HepG2 (cell line): ENCODE results near the gene SPG7. TPM values are rescaled to one million over a fixed set of nuclear protein-coding genes. Genes with fewer than 3 reads are reported as not detected.
A peak's percentile ranks its signal among the peaks of the same experiment; 100 is the strongest.

Source experiments
- ARHGAP35 ChIP-seq: sonication (generic); formaldehyde crosslinking; IDR thresholded peaks from 2 replicates; pipeline ENCODE4 v1.9.0; 2022; ENCODE audit warnings: mild to moderate bottlenecking, inconsistent platforms, moderate library complexity, missing genetic modification reagents, borderline replicate concordance
- E2F5 ChIP-seq: sonication (generic); formaldehyde crosslinking; conservative IDR thresholded peaks from 2 replicates; pipeline ENCODE4 v1.4.0; 2020; ENCODE audit warnings: missing genetic modification reagents
- HOXD1 ChIP-seq: sonication (generic); formaldehyde crosslinking; IDR thresholded peaks from 2 replicates; pipeline ENCODE4 v1.5.0; 2020; ENCODE audit warnings: missing genetic modification reagents
- JUNB ChIP-seq: sonication (generic); formaldehyde crosslinking; IDR thresholded peaks from 2 replicates; pipeline ENCODE4 v1.8.0; 2022; ENCODE audit warnings: missing genetic modification reagents, mild to moderate bottlenecking, borderline replicate concordance
- RORA ChIP-seq: sonication (generic); formaldehyde crosslinking; IDR thresholded peaks from 2 replicates; pipeline ENCODE4 v1.5.0; 2020; ENCODE audit warnings: mild to moderate bottlenecking, missing genetic modification reagents, moderate library complexity
- SSRP1 ChIP-seq: IDR thresholded peaks from 2 replicates; pipeline ENCODE4 v1.6.1; 2016; ENCODE audit warnings: control low read depth
- ZKSCAN5 ChIP-seq: sonication (generic); formaldehyde crosslinking; IDR thresholded peaks from 2 replicates; pipeline ENCODE4 v1.5.1; 2020; ENCODE audit warnings: mild to moderate bottlenecking, missing genetic modification reagents
- ZMYM2 ChIP-seq: sonication (generic); formaldehyde crosslinking; IDR thresholded peaks from 2 replicates; pipeline ENCODE4 v1.8.0; 2022; ENCODE audit warnings: mild to moderate bottlenecking, missing genetic modification reagents
- ZNF451 ChIP-seq: sonication (generic); formaldehyde crosslinking; IDR thresholded peaks from 2 replicates; pipeline ENCODE4 v1.5.0; 2020; ENCODE audit warnings: mild to moderate bottlenecking, missing genetic modification reagents
- ZNF639 ChIP-seq: conservative IDR thresholded peaks from 2 replicates; pipeline ENCODE4 v1.6.1; 2018; ENCODE audit warnings: missing genetic modification reagents
- ZNF740 ChIP-seq: sonication (generic); formaldehyde crosslinking; IDR thresholded peaks from 2 replicates; pipeline ENCODE4 v1.4.0; 2020; ENCODE audit warnings: missing genetic modification reagents
- polyA plus RNA-seq, 8 experiments: library from polyadenylated mRNA; depleted of rRNA in 3 of 8; stranded (reverse) in 7 of 8; unstranded in 1 of 8; fragments of >200 nt; fragmentation: Illumina TruSeq in 4 of 8; extraction: Trizol in 4 of 8; gene quantifications; 2 replicates each; pipeline versions ENCODE4 v1.2.1 to v1.2.3, GENCODE V29; 2011 to 2016; ENCODE audit warnings: low read depth in 4 of 8, missing spikeins in 1 of 8, mixed read lengths in 1 of 8; ENCODE audit not compliant: insufficient read depth in 1 of 8
- total RNA-seq, 5 experiments: library from RNA; depleted of rRNA; stranded (reverse); fragments of >200 nt; fragmentation: Illumina TruSeq; extraction: Trizol; gene quantifications; 2 replicates each; pipeline ENCODE4 v1.2.3, GENCODE V29; 2016; ENCODE audit warnings: low read depth in 1 of 5
- TF ChIP-seq, protein P1 (sequence below): sonication (generic); formaldehyde crosslinking; IDR thresholded peaks from 2 replicates; pipeline ENCODE4 v1.4.0; 2020; ENCODE audit warnings: missing genetic modification reagents, borderline replicate concordance
- TF ChIP-seq, protein P2 (sequence below): sonication (generic); formaldehyde crosslinking; IDR thresholded peaks from 2 replicates; pipeline ENCODE4 v1.4.0; 2020; ENCODE audit warnings: missing genetic modification reagents
- TF ChIP-seq, protein P3 (sequence below), 2 experiments: sonication (generic) in 1 of 2; formaldehyde crosslinking in 1 of 2; IDR thresholded peaks; 2 replicates each; pipeline versions ENCODE4 v1.5.1 to v1.6.1; 2011 to 2020; ENCODE audit warnings: borderline replicate concordance in 1 of 2, low read depth in 1 of 2, low read length in 1 of 2, mild to moderate bottlenecking in 1 of 2, missing genetic modification reagents in 1 of 2, moderate library complexity in 1 of 2
- TF ChIP-seq, protein P4 (sequence below): sonication (generic); formaldehyde crosslinking; IDR thresholded peaks from 2 replicates; pipeline ENCODE4 v1.5.1; 2020; ENCODE audit warnings: mild to moderate bottlenecking, missing genetic modification reagents, moderate library complexity

SPG7 gene
- total and polyA plus RNA-seq, 2 of the 13 experiments (the other 11 are each of a cell fraction or from before 2014, with no cell fraction given) = 66.0 to 136 TPM

DNA sequence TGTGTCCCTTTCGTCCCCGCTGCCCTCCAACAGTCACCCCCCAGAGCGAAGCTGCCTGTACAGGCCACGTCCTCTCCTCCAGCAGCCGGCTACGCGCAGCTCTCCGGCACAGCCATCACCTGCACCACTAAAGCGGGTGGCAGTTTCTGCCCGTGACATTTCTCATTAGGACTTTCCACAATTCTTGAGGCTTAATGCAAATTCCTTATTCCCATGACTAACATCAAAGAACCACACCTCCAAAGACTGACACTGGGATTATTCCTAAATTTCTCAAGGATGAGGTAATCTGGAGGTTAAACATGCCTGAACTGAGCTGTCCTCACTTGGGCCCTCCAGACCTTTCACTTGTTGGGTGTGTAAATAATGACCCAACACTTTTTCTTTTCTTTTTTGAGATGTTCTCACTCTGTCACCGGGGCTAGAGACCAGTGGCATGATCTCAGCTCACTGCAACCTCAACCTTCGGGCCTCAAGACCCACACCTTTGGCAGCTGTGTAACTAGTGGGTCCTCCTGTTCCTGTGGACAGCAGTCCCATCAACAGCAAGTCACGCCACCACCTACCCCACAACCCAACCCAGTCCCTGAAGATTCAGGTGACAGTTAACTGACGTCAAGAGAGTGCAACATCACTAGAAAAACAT, 29.5 kb upstream of the SPG7 start (continued):
- no peak for TF ChIP-seq SSRP1 (CRISPR knock-in tag)
- TF ChIP-seq, protein P1, sequence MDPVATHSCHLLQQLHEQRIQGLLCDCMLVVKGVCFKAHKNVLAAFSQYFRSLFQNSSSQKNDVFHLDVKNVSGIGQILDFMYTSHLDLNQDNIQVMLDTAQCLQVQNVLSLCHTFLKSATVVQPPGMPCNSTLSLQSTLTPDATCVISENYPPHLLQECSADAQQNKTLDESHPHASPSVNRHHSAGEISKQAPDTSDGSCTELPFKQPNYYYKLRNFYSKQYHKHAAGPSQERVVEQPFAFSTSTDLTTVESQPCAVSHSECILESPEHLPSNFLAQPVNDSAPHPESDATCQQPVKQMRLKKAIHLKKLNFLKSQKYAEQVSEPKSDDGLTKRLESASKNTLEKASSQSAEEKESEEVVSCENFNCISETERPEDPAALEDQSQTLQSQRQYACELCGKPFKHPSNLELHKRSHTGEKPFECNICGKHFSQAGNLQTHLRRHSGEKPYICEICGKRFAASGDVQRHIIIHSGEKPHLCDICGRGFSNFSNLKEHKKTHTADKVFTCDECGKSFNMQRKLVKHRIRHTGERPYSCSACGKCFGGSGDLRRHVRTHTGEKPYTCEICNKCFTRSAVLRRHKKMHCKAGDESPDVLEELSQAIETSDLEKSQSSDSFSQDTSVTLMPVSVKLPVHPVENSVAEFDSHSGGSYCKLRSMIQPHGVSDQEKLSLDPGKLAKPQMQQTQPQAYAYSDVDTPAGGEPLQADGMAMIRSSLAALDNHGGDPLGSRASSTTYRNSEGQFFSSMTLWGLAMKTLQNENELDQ (CRISPR knock-in tag) = no peak
- TF ChIP-seq, protein P2, sequence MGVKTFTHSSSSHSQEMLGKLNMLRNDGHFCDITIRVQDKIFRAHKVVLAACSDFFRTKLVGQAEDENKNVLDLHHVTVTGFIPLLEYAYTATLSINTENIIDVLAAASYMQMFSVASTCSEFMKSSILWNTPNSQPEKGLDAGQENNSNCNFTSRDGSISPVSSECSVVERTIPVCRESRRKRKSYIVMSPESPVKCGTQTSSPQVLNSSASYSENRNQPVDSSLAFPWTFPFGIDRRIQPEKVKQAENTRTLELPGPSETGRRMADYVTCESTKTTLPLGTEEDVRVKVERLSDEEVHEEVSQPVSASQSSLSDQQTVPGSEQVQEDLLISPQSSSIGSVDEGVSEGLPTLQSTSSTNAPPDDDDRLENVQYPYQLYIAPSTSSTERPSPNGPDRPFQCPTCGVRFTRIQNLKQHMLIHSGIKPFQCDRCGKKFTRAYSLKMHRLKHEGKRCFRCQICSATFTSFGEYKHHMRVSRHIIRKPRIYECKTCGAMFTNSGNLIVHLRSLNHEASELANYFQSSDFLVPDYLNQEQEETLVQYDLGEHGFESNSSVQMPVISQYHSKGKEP (CRISPR knock-in tag) = no peak
- TF ChIP-seq RORA (CRISPR knock-in tag) = no peak
- TF ChIP-seq ZMYM2 (CRISPR knock-in tag) = 0 out of 2 replicates have a peak, but pooled peaks have one; percentile 42
- no peak for TF ChIP-seq ARHGAP35 (CRISPR knock-in tag)
- no peak for TF ChIP-seq ZKSCAN5 (CRISPR knock-in tag)
- no peak for TF ChIP-seq ZNF639 (CRISPR knock-in tag)
- TF ChIP-seq, protein P3, sequence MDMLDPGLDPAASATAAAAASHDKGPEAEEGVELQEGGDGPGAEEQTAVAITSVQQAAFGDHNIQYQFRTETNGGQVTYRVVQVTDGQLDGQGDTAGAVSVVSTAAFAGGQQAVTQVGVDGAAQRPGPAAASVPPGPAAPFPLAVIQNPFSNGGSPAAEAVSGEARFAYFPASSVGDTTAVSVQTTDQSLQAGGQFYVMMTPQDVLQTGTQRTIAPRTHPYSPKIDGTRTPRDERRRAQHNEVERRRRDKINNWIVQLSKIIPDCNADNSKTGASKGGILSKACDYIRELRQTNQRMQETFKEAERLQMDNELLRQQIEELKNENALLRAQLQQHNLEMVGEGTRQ (IDR thresholded peaks at IDR 0.05; ENCODE audit: low read depth, low read length) = no peak
- TF ChIP-seq, protein P3 (CRISPR knock-in tag; IDR thresholded peaks at IDR 0.05; ENCODE audit: borderline replicate concordance) = no peak
- TF ChIP-seq, protein P4, sequence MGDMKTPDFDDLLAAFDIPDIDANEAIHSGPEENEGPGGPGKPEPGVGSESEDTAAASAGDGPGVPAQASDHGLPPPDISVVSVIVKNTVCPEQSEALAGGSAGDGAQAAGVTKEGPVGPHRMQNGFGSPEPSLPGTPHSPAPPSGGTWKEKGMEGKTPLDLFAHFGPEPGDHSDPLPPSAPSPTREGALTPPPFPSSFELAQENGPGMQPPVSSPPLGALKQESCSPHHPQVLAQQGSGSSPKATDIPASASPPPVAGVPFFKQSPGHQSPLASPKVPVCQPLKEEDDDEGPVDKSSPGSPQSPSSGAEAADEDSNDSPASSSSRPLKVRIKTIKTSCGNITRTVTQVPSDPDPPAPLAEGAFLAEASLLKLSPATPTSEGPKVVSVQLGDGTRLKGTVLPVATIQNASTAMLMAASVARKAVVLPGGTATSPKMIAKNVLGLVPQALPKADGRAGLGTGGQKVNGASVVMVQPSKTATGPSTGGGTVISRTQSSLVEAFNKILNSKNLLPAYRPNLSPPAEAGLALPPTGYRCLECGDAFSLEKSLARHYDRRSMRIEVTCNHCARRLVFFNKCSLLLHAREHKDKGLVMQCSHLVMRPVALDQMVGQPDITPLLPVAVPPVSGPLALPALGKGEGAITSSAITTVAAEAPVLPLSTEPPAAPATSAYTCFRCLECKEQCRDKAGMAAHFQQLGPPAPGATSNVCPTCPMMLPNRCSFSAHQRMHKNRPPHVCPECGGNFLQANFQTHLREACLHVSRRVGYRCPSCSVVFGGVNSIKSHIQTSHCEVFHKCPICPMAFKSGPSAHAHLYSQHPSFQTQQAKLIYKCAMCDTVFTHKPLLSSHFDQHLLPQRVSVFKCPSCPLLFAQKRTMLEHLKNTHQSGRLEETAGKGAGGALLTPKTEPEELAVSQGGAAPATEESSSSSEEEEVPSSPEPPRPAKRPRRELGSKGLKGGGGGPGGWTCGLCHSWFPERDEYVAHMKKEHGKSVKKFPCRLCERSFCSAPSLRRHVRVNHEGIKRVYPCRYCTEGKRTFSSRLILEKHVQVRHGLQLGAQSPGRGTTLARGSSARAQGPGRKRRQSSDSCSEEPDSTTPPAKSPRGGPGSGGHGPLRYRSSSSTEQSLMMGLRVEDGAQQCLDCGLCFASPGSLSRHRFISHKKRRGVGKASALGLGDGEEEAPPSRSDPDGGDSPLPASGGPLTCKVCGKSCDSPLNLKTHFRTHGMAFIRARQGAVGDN (CRISPR knock-in tag) = peak; percentile 46
- no peak for TF ChIP-seq HOXD1
- no peak for TF ChIP-seq ZNF451 (CRISPR knock-in tag)
- no peak for TF ChIP-seq JUNB (CRISPR knock-in tag)
- TF ChIP-seq ZNF740 (CRISPR knock-in tag) = no peak
- no peak for TF ChIP-seq E2F5 (CRISPR knock-in tag)
